SK-N-SH (cell line): ENCODE results near the gene PLVAP.

Experiments used
- CTCF ChIP-seq: fragments of 200-600 bp; sonication (generic); IDR thresholded peaks from 2 replicates; pipeline ENCODE4 v1.6.1; 2017; ENCODE audit warnings: antibody characterized with exemption, mild to moderate bottlenecking, moderate library complexity
- EP300 ChIP-seq, 2 experiments: IDR thresholded peaks; 2 replicates each; pipeline versions ENCODE4 v1.4.0 to v1.6.1; 2012; ENCODE audit warnings: borderline replicate concordance in 1 of 2, low read depth in 1 of 2, low read length in 1 of 2
- FOXM1 ChIP-seq: IDR thresholded peaks from 2 replicates; pipeline ENCODE4 v1.4.0; 2012; ENCODE audit warnings: low read depth, mild to moderate bottlenecking
- REST ChIP-seq: IDR thresholded peaks from 2 replicates; pipeline ENCODE4 v1.6.1; 2012; ENCODE audit warnings: mild to moderate bottlenecking, low read depth, low read length, moderate library complexity
- RFX5 ChIP-seq: IDR thresholded peaks from 2 replicates; pipeline ENCODE4 v1.6.1; 2012; ENCODE audit warnings: mild to moderate bottlenecking, improper control_type of control experiment, low read length
- TAF1 ChIP-seq: IDR thresholded peaks from 2 replicates; pipeline ENCODE4 v1.6.1; 2012; ENCODE audit warnings: low read depth, mild to moderate bottlenecking, low read length, moderate library complexity, borderline replicate concordance

GRCh38 chr19:17378271-17378670 lies 1.1 kb upstream of the PLVAP start:
- TF ChIP-seq TAF1 (no peak), RFX5 (no peak), CTCF (no peak), EP300 (IDR thresholded peaks at IDR 0.05; ENCODE audit: borderline replicate concordance in 1 of 2, low read depth in 1 of 2, low read length in 1 of 2) (no peak), REST (no peak), FOXM1 (no peak)
